Head of caudate nucleus (tissue), 42 donors: ENCODE results near the gene MUC22.
"Not testable (repeated sequence)": the region's sequence is repeated elsewhere in the genome, so short reads cannot be mapped to it uniquely, and the experiment has no call there.

ENCODE experiments used
- DNase-seq, 42 donors: peaks; one replicate each; pipeline versions ENCODE4 v3.0.0 to v3.0.0-alpha.2; 2020 to 2021; ENCODE audit warnings: mixed read lengths in 7 of 42
- intact Hi-C: fragments of 100-400 bp; cut with DNase I; formaldehyde crosslinking; loops from one replicate; pipeline ENCODE4 v1.15.0; 2022

The MUC22 gene

DNA sequence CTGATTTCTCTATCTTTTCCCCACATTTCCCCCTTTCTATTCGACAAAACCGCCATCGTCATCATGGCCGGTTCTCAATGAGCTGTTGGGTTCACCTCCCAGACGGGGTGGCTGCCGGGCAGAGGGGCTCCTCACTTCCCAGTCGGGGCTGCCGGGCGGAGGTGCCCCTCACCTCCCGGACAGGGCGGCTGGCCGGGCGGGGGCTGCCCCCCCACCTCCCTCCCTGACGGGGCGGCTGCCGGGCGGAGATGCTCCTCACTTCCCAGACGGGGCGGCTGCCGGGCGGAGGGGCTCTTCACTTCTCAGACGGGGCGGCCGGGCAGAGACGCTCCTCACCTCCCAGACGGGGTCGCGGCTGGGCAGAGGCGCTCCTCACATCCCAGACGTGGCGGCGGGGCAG, 56.8 kb downstream of the MUC22 start:
- DNase-seq = peak in 6 of 42 donors; percentile 15 to 46 (median 21)
- intact Hi-C loops = not testable (repeated sequence)

DNA sequence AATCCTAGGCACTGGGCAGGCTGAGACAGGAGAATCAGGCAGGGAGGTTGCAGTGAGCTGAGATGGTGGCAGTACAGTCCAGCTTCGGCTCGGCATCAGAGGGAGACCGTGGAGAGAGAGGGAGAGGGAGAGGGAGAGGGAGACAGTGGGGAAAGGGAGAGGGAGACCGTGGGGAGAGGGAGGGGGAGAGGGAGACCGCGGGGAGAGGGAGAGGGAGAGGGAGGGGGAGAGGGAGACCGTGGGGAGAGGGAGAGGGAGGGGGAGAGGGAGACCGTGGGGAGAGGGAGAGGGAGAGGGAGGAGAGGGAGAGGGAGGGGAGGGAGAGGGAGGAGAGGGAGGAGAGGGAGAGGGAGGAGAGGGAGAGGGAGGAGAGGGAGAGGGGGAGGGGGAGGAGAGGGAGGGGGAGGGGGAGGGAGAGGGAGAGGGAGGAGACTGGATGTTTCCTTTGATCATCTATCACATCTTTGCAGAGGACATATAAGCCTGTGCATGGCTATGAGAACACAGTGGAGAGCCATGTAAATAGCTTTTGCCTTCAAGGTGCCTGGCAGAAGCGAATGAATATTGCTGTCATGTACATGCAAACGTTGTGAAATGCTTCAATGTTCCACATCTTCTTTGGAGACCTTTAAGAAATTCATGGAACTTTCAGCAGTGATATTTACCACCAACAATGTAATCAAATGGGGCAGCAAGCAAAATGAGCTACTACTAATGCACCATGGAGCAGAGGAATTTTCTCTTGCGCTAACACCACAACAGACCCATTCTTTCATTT, 57.8 kb downstream of the MUC22 start:
- DNase-seq = peak in 22 of 42 donors; percentile 30 to 77 (median 48)
- intact Hi-C loops = loop anchor here (2.0 kb wide), 1 partner anchor 153 kb away; the partner anchor contains the start of gene VARS2

DNA sequence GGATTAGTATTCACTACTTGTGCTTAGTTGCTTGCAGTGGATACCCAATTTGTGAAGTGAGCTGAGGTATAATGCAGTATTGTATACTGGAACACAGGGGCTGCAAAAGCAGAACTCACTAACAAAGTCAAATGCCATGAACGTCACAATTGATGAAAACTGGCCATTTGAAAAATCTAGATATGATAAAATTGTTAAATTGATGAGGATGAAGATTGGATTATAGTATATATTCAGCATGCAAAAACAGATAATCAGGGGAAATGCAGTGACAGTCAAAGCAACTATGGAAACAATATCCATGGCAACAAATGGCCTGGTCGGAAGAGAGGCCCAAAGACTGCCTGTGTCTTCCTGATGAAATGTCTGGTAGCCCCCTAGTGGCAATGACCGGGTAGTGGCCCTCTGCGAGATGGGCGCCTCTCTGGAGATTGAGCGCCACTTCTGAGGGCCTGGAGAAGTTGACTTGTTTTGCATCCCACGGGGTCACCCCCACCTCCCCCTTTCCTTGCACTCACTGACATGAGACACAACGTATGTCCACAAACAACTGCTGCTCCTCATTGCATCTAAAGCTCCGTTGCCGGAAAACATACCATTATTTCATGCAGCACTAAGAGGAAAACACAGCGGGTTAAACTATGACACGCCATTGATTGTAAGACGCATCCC, 58.5 kb downstream of the MUC22 start:
- intact Hi-C loops = loop anchor here (2.0 kb wide), 1 partner anchor 154 kb away; the partner anchor contains the start of gene VARS2

DNA sequence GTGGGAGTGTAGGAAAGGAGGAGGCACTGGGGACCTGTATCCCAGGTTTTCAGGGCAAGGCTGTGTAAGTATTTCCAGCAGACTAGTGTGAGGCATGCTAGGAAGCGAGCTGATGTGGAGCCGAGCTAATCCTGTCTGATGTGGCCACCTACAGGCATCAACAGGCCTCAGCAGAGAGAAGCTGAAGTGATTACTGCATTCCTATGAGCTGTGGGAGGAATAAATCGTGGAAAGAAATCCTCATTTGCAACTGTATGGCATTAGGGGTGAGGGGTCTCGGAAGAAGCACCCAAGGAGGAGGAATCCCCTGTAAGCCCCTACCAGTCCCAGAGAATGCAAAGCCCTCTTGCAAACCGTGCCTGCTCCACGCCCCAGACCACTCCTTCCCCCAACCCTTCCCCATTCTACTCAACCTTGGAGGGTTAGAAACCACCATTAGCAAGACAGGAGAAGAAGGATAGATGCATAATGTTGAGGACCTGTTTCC, 60.5 kb downstream of the MUC22 start:
- intact Hi-C loops = no loop called here
- peak; percentile 42 to 96 (median 81) for DNase-seq

More for the DNA sequence above, 58.5 kb downstream of the MUC22 start:
- DNase-seq = peak; percentile 64 to 96 (median 87)

DNA sequence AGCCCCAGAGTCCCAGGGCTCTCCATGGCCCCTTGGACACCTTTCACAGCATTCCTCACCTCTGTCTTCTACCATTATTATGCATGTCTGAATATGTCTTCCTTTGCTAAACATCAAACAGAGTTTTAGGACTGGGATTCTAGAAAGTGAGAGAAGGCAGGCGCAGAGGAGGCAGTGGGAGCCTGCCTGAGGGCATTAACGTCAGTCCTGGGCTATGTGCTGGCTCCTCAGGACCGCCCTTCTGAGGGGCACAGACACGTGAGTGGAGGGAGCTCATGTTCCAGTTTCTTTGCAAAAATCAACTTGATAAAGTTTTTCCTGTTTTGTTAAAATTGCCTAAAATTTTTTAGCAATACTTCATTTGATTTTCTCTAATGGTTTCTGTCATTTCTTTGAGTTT, 64.1 kb downstream of the MUC22 start:
- intact Hi-C loops = no loop called here
- DNase-seq = no peak

DNA sequence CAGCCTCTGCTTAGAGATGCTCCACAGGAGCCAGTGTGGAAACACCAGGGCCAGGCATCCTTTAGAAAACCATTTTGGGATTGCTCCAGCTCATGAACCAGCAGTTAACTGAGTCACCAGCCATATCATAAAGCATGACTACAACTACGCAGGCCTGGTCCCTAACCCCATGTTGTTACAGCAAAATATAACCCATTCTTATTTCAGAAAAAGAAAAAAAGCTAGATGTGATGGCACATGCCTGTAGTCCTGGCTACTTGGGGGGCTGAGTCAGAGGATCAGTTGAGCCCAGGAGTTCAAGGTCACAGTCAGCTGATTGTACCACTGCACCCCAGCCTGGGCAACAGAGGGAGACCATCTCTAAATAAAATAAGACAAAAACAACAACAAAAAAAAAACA, 65.3 kb downstream of the MUC22 start:
- intact Hi-C loops = no loop called here

DNA sequence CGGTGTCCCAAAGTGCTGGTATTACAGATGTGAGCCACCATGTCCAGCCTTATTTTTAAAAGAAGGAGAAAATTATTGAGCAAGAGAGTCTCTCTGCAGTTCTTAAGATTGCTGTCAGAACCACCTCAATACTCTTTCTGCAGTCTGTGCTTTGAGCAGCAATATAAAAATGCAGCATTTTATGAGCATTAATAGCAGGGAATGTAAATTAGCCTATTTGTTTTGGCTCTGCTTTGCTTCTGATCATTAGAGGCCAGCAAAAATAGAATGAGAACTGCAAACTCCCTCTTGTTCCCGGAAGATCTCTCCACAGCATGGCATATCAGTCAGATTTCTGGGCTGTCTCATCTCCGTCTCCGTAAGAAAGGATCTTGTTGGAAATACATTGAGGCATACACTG, 66.3 kb downstream of the MUC22 start:
- no peak for DNase-seq
- intact Hi-C loops = no loop called here

More for the DNA sequence above, 65.3 kb downstream of the MUC22 start:
- no peak for DNase-seq

DNA sequence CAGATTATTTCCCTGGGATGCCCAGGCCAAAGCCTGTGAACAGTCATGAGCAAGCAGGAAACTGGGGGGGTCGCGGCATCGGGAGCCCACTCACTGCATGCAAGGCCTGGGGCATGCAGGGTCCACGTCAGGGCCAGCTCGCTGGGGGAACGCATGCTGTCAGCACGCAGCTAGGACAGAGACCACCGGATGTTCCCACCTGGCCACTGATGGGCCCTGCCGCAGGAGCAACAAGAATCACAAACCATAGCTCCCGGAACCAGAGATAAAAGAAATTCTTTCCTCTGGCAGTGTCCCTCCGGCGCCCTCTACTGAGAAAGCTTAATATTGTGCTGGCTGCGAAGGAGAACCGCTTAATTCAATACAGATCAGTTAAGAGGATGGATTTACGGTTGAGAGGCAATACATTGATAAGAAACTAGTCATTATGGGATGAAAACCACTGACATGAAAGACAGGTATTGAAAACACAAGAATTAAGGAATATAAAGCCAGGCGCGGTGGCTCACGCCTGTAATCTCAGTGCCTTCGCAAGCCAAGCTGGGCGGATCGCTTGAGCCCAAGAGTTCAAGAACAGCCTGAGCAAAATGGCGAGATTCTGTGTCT, 69.5 kb downstream of the MUC22 start:
- peak; percentile 46 to 91 (median 80) for DNase-seq

DNA sequence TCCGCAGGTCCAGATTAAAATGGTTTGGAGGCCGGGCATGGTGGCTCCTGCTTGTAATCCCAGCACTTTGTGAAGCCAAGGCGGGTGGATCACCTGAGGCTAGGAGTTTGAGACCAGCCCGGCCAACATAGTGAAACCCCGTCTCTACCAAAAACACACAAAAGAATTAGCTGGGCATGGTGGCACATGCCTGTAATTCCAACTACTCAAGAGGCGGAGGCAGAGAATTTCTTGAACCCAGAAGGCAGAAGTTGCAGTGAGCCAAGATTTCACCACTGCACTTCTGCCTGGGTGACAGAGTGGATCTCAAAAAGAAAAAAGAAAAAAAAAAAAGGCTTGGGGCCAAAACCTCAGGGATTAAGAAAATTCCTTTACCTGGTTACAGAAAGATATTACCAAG, 71.6 kb downstream of the MUC22 start:
- intact Hi-C loops = loop anchor here (5.0 kb wide), 1 partner anchor 255 kb away; no protein-coding TSS in a partner anchor
- no peak for DNase-seq

More for the DNA sequence above, 69.5 kb downstream of the MUC22 start:
- intact Hi-C loops = loop anchor here (5.0 kb wide), 1 partner anchor 252 kb away; no protein-coding TSS in a partner anchor

DNA sequence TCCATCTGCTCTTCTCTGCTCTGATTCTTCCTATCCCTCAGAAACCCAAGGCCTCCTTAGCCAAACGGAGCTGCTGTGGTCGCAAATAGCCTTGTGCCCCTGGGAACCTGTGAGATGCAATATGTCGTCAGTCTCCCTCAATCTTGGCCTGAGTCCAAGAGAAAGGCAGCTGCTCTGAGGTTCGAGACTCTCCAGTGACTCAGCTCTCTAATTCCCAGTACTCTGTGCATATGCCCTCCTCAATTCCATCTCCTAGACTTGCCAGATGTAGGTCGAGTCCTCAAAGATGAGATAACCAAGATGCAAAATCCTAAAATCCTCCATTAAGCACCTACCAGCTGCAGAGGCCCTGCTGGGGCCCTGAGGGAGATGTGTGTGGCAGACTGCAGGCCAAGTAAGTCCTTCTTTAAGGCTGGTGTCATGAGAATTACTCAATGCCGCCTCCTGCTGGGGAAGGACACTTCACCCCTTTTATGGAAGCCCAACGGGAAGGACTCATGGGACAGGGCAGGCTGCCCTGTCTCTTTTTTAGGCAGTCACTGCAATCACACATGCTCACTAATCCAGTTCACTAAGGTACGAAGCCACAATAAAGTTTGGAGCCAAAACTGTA, 73.6 kb downstream of the MUC22 start:
- peak in 14 of 42 donors; percentile 16 to 57 (median 40) for DNase-seq

More for the DNA sequence above, 73.6 kb downstream of the MUC22 start:
- intact Hi-C loops = loop anchor here (5.0 kb wide), 1 partner anchor 257 kb away; no protein-coding TSS in a partner anchor
